Activated CD8-positive, alpha-beta T cell treated with anti-CD3 and anti-CD28 coated beads, Interleukin-2, amount 10 ng/mL, durations not matched to agents 7 days and 5 days (primary cell): ENCODE results near the gene ADARB1. TPM values are rescaled to one million over a fixed set of nuclear protein-coding genes. Genes with fewer than 3 reads are reported as not detected.

Source experiments
- ATAC-seq: fragments of 150-1000 bp; cut with Tn5 transposase; one replicate; pipeline ENCODE4 v1.10.0; 2021; ENCODE audit warnings: moderate library complexity
- CTCF ChIA-PET: fragments of 350-600 bp; sonication (Branson Sonifier 250); formaldehyde crosslinking; loops from one replicate; lab custom pipeline; 2021; ENCODE audit warnings: antibody characterized with exemption; lab: Charles Lee
- POLR2A ChIA-PET: fragments of 350-600 bp; sonication (Branson Sonifier 250); formaldehyde crosslinking; loops from one replicate; lab custom pipeline; 2021; ENCODE audit warnings: antibody characterized with exemption; lab: Charles Lee
- DNase-seq: peaks from one replicate; pipeline ENCODE4 v3.0.0-alpha.2; 2020
- H3K27ac Mint-ChIP-seq: one replicate; pipeline ENCODE4 v1.8.0; 2021; ENCODE audit warnings: mild to moderate bottlenecking, mixed read lengths
- H3K27me3 Mint-ChIP-seq: one replicate; pipeline ENCODE4 v1.8.0; 2021; ENCODE audit warnings: low read depth, mixed read lengths
- H3K36me3 Mint-ChIP-seq: one replicate; pipeline ENCODE4 v1.8.0; 2021; ENCODE audit warnings: low read depth, mixed read lengths
- H3K4me1 Mint-ChIP-seq: one replicate; pipeline ENCODE4 v1.8.0; 2021; ENCODE audit warnings: low read depth, mixed read lengths
- H3K4me3 Mint-ChIP-seq: one replicate; pipeline ENCODE4 v1.8.0; 2021; ENCODE audit warnings: mild to moderate bottlenecking, mixed read lengths
- H3K9me3 Mint-ChIP-seq: one replicate; pipeline ENCODE4 v1.8.0; 2022; ENCODE audit warnings: mixed read lengths; ENCODE audit not compliant: insufficient read depth
- total RNA-seq, 2 experiments: library from RNA; stranded (reverse); gene quantifications; one replicate each; pipeline ENCODE4 v1.2.3, GENCODE V29; 2021

Gene ADARB1
- total RNA-seq, 2 experiments from 2014 or later = 52.9 to 66.2 TPM

DNA sequence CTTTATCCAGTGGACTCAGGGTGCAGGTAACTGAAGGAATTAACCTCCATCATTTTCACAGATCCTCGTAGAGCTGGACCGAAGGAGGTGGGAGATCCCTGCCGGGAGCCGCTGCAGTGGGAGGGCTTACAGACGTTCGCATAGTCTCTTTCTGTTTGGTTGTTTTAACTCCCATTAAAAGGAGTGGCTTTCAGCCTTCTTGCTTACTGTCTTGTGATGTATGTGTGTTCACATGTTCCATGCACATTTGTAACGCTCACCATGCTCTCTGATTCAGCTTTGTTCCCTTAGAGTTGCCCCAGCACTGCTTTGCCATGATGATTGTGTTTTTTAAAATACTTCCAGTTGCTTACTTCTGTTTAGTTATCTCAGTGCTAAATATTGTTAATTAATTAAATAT lies 85.8 kb downstream of the ADARB1 start:
- peaks cover 2% of the 10 kb centered on the region for H3K4me1 Mint-ChIP-seq
- DNase-seq (peak; percentile 6), ATAC-seq (no peak)
- H3K27me3 Mint-ChIP-seq = no peaks in the 10 kb centered on the region
- no peak overlapping the region for H3K27ac Mint-ChIP-seq
- no peaks in the 10 kb centered on the region for H3K9me3 Mint-ChIP-seq
- ChIA-PET POLR2A (no interaction called here), CTCF (no interaction called here)
- peaks cover 7% of the 10 kb centered on the region for H3K36me3 Mint-ChIP-seq
- H3K4me3 Mint-ChIP-seq = no peak overlapping the region

DNA sequence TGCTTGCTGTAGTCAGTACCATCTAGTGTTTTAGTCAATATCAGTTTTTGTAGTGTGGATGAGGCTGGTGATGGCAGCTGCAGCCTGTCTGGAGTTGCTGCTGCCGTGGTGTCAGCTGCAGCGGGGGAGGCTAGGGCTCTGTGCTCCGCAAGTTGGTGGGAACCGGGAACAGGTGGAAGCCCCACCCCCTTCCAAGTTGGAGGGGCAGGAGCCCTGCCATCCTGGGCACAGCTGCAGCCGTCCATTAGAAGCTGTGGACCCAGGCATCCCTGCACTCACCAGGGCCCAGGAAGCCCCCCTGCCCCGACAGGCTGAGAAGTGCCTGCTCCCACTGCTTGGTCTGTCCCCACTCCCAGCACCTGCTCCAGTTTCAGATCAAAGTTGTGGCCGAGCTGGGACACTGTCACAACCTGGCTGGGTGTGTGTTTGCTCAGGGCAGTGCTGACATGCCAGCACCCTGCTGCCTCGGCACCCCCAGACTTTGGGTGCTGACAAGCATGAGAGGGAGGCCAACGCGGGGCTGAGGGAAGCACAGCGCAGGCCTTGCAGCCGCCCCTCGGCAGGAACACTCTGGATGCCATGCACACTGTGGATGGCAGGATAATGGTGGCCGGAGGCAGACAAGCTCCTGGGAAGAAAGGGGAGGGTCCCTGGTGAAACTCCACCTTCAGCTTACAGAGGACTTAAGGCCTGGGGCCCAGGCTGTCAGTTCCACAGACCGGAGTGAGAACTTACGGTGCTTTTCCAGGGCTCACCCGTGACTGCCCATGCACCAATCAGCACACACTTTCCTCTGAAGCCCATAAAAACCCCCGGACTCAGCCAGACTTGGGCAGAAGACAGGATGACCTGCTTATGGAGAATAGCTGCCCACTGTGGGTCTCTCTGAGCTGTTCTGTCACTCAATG lies 86.9 kb downstream of the ADARB1 start:
- Mint-ChIP-seq H3K9me3 (no peaks in the 10 kb centered on the region), H3K27me3 (no peaks in the 10 kb centered on the region), H3K4me1 (no peaks in the 10 kb centered on the region), H3K36me3 (peaks cover 3% of the 10 kb centered on the region), H3K4me3 (no peak overlapping the region), H3K27ac (peak overlapping the region; percentile 10)
- ChIA-PET POLR2A (no interaction called here), CTCF (interaction anchor here (1.3 kb wide), 1 partner anchor 21 kb away, joined by 3 read pairs; no protein-coding TSS in a partner anchor)
- ATAC-seq (no peak), DNase-seq (peak; percentile 12)

DNA sequence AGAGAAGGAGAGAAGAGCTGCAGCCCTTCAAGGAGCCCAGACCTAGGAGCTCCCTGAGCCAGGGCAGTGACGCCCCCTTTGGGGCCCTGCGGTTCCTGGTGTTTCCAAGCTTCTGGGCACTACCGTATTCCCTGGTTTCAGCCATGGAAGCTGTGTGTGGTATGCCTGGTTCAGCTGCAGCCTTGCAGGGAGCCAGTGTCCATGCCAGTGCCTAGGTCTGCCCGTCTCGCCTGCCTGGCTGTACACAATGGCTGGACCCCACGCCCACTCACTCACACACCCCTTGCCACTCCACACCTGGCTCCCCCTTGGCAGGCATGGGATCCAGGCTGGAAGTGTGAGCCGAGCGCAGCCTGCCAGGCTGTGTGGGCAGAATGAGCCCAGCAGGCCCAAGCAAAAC lies 87.7 kb downstream of the ADARB1 start:
- H3K4me3 Mint-ChIP-seq = no peak overlapping the region
- peak overlapping the region; percentile 10 for H3K27ac Mint-ChIP-seq
- H3K9me3 Mint-ChIP-seq = no peaks in the 10 kb centered on the region
- ATAC-seq (no peak), DNase-seq (no peak)
- no peaks in the 10 kb centered on the region for H3K36me3 Mint-ChIP-seq
- ChIA-PET POLR2A (no interaction called here), CTCF (interaction anchor here (1.3 kb wide), 1 partner anchor 22 kb away, joined by 3 read pairs; no protein-coding TSS in a partner anchor)
- no peaks in the 10 kb centered on the region for H3K27me3 Mint-ChIP-seq
- no peaks in the 10 kb centered on the region for H3K4me1 Mint-ChIP-seq

DNA sequence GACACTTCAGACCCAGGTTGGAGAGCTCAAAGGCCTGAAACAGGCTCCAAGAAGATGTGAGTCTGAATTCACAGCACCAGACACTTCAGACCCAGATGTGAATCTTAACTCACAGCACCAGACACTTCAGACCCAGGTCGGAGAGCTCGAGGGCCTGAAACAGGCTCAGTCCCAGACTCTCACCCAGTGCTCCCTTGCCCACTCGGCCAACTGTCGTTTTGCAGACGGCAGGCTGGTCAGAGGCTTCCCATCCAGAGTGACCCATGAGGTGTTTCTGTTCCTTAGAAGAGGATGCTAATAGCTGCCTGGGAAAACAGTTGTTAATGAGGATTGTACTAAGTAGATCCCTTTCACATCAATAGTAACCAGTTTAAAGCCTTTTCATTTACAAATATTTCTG lies 88.4 kb downstream of the ADARB1 start:
- Mint-ChIP-seq H3K4me3 (no peak overlapping the region), H3K9me3 (no peaks in the 10 kb centered on the region), H3K4me1 (no peaks in the 10 kb centered on the region), H3K27ac (no peak overlapping the region), H3K27me3 (no peaks in the 10 kb centered on the region), H3K36me3 (no peaks in the 10 kb centered on the region)
- ChIA-PET CTCF (no interaction called here), POLR2A (no interaction called here)
- DNase-seq (no peak), ATAC-seq (no peak)

DNA sequence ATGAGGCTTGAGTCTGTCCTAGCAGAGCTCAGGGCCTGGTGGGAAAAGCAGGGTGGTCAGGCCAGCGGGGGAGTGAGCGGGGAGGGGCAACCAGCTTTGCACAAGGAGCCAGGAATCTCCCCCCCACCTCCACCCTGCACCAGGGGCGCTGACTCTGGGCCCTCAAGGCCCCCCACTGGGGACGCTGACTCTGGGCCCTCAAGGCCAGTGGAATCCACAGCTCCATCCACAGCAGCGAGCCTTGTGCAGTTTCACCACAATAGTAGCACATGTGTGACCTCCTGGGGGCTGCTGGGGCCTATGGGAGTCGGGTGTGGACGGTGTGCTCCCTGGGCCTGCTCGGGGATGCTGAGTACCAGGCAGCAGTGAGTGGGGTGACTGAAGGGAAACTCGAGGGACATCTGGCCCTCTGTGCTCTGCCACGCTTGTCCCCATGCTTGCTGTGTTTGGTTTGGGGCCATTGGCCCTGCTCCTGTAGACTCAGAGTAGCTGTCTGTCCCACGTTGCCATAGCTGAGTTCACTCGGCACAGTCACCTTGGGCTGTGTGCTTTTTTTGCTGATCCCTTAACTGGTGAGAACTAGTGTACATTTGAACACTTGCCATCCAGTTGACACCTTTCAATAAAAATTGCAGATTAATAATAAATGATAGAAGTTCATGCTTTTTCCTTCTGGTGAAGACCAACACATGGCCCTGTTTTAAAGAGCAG lies 89.2 kb downstream of the ADARB1 start:
- Mint-ChIP-seq H3K27ac (no peak overlapping the region), H3K36me3 (no peaks in the 10 kb centered on the region), H3K4me3 (no peak overlapping the region), H3K9me3 (no peaks in the 10 kb centered on the region), H3K4me1 (peaks cover 2% of the 10 kb centered on the region), H3K27me3 (no peaks in the 10 kb centered on the region)
- ChIA-PET POLR2A (no interaction called here), CTCF (no interaction called here)
- DNase-seq = no peak
- ATAC-seq = no peak

DNA sequence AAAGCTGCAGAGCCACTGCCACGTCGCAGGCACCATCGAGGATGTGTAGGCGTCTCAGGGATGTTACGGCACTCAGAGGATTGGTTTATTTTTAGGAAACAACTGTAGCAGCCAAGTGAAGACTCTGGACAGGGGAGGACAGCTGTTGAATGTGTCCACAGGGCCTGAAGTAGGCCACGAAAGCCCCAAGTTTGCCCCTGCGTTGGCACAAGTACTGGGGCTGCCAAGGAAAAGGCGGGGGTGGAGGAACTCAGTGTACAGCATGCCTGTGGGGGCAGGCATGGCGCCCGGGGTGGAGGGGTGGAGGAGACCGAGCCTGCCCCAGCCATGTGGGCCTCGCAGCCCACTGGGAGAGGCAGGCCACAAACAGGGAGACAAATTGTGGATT lies 89.7 kb downstream of the ADARB1 start:
- Mint-ChIP-seq H3K27me3 (no peaks in the 10 kb centered on the region), H3K27ac (no peak overlapping the region), H3K9me3 (no peaks in the 10 kb centered on the region), H3K4me1 (peaks cover 7% of the 10 kb centered on the region), H3K36me3 (no peaks in the 10 kb centered on the region), H3K4me3 (no peak overlapping the region)
- ChIA-PET CTCF (no interaction called here), POLR2A (no interaction called here)
- DNase-seq (no peak), ATAC-seq (no peak)

DNA sequence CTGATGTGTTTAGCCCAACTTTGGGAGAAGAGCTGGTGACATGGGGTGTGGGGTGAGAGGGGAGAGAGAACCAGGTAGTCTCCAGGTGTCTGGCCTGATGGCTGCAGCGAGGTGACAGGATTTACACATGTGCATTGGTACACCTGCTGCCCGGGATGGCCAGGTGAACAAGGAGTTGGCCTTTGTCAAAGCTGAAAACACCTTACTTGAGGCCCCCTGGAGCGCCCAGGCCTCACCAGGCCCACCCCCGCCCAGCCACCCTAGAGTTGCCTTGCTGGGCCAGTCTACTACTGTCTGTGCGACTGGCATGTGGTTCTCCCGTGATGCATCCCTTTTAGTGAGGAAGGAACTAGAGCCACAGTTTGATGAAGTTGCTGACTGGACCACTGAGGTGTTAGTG lies 90.5 kb downstream of the ADARB1 start:
- Mint-ChIP-seq H3K9me3 (no peaks in the 10 kb centered on the region), H3K36me3 (no peaks in the 10 kb centered on the region), H3K27ac (no peak overlapping the region), H3K4me1 (peaks cover 15% of the 10 kb centered on the region), H3K4me3 (no peak overlapping the region), H3K27me3 (no peaks in the 10 kb centered on the region)
- ChIA-PET POLR2A (no interaction called here), CTCF (interaction anchor here (1.5 kb wide), 1 partner anchor 27 kb away, joined by 4 read pairs; no protein-coding TSS in a partner anchor)
- ATAC-seq (no peak), DNase-seq (no peak)

DNA sequence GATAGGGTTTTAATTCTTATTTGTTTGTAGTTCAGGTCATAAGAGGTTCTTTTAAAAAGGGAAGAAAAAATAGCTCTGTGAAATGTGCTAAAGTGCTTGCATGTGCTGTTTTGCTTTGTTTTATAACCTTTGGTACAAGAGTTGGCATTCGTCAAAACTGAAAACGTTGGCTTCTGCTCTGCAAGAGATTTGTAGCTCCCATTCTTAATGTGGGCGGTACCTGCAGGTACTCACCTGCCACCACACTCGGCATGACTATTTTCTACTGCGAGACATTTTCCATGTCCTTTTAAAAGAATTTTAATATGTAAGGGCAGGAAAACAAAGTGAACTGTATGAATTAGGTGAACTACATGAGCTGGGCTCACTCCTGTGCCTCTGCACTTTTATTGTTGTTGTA lies 92.6 kb downstream of the ADARB1 start:
- H3K27ac Mint-ChIP-seq = no peak overlapping the region
- no peak overlapping the region for H3K4me3 Mint-ChIP-seq
- ChIA-PET CTCF (interaction anchor here (0.7 to 3.3 kb wide), 3 partner anchors 15 to 339 kb away, joined by 3 to 17 read pairs (median 3); no protein-coding TSS in a partner anchor), POLR2A (no interaction called here)
- H3K9me3 Mint-ChIP-seq = no peaks in the 10 kb centered on the region
- H3K27me3 Mint-ChIP-seq = no peaks in the 10 kb centered on the region
- ATAC-seq (no peak), DNase-seq (no peak)
- H3K36me3 Mint-ChIP-seq = peaks cover 6% of the 10 kb centered on the region
- peaks cover 23% of the 10 kb centered on the region for H3K4me1 Mint-ChIP-seq

DNA sequence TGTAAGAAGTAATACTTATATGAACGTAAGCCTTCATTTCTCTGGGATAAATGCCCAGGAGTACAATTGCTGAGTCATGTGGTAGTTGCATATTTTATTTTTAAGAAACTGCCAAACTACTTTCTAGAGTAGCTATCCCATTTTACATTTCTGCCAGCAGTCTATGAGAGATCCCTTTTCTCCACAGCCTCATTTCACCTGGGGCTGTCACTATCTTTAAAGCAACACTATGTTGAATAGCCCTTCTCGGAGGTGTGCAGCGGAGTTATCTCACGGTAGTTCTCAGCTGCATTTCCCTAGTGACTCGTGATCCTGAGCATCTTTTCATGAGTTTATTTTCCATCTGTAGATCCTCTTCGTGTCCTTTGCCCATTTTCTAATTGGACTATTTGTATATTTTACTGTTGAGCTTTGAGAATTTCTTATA lies 93.4 kb downstream of the ADARB1 start:
- ChIA-PET POLR2A (no interaction called here), CTCF (interaction anchor here (2.7 to 3.3 kb wide), 2 partner anchors 16 to 30 kb away, joined by 17 read pairs; no protein-coding TSS in a partner anchor)
- ATAC-seq (no peak), DNase-seq (no peak)
- H3K9me3 Mint-ChIP-seq = no peaks in the 10 kb centered on the region
- peaks cover 9% of the 10 kb centered on the region for H3K36me3 Mint-ChIP-seq
- H3K4me3 Mint-ChIP-seq = no peak overlapping the region
- no peaks in the 10 kb centered on the region for H3K27me3 Mint-ChIP-seq
- H3K4me1 Mint-ChIP-seq = peaks cover 23% of the 10 kb centered on the region
- no peak overlapping the region for H3K27ac Mint-ChIP-seq

DNA sequence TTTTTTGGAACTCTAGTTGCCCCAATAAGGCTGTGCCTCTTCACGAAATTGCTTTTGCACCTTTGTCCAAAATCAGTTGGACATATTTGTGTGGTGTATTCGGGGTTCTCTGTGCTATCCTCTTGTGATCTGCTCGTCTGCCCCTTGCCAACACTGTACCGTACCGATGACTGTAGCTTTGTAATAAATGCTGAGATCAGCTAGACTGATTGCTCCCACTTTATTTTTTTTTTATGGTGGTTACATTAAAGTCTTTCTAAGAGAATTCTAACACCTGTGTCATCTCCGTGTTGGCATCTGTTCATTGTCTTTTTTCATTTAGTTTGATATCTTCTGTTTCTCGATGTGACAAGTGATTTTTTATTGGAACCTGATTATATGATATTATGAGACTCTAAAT lies 94.1 kb downstream of the ADARB1 start:
- ChIA-PET CTCF (interaction anchor here (1.2 to 3.3 kb wide), 3 partner anchors 16 to 31 kb away, joined by 3 to 17 read pairs (median 17); no protein-coding TSS in a partner anchor), POLR2A (interaction anchor here (1.3 kb wide), 1 partner anchor 15 kb away, joined by 4 read pairs; no protein-coding TSS in a partner anchor)
- peaks cover 23% of the 10 kb centered on the region for H3K4me1 Mint-ChIP-seq
- no peak overlapping the region for H3K4me3 Mint-ChIP-seq
- H3K27me3 Mint-ChIP-seq = no peaks in the 10 kb centered on the region
- ATAC-seq (no peak), DNase-seq (no peak)
- peaks cover 13% of the 10 kb centered on the region for H3K36me3 Mint-ChIP-seq
- no peaks in the 10 kb centered on the region for H3K9me3 Mint-ChIP-seq
- H3K27ac Mint-ChIP-seq = no peak overlapping the region

DNA sequence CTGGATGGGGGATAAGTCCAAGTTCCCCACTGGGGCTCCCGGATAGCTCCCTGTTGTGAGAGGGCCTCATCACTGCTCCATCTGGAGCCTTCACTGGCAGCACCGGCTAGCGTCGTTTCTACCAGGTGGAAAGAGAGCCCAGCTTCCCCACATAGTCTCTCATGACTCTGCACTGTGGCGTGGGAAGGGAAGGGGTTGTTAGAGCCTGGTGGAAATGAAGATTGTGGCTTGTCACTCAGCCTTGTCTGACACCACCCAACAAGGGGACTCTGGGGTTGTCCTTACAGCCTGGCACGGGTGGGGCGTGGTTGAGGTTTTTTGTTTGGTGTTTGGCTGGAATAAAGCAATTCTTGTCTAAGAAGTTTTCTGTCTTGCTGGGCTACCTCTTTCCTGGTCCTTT lies 94.6 kb downstream of the ADARB1 start:
- peak overlapping the region; percentile 53 for H3K27ac Mint-ChIP-seq
- no peaks in the 10 kb centered on the region for H3K27me3 Mint-ChIP-seq
- ATAC-seq = peak; percentile 67
- H3K9me3 Mint-ChIP-seq = no peaks in the 10 kb centered on the region
- ChIA-PET POLR2A (interaction anchor here (1.3 kb wide), 1 partner anchor 16 kb away, joined by 4 read pairs; no protein-coding TSS in a partner anchor), CTCF (interaction anchor here (1.2 to 3.3 kb wide), 4 partner anchors 17 to 32 kb away, joined by 3 to 17 read pairs (median 11); no protein-coding TSS in a partner anchor)
- H3K4me3 Mint-ChIP-seq = no peak overlapping the region
- no peak for DNase-seq
- peaks cover 13% of the 10 kb centered on the region for H3K36me3 Mint-ChIP-seq
- H3K4me1 Mint-ChIP-seq = peaks cover 23% of the 10 kb centered on the region
